Adrenal gland (tissue), 5 donors: ENCODE results near the gene SPNS3.

Experiments used
- CTCF ChIP-seq, 6 experiments: fragments of 450-650 bp in 4 of 6; fragments of 200-600 bp in 2 of 6; sonication (generic) in 1 of 6; IDR thresholded peaks; 1 replicate in 5 of 6; 2 replicates in 1 of 6; pipeline versions ENCODE4 v1.5.1 to v1.8.0; 2016 to 2021; ENCODE audit warnings: antibody characterized with exemption in 6 of 6, mild to moderate bottlenecking in 2 of 6, moderate library complexity in 1 of 6
- POLR2A ChIP-seq, 2 donors: fragments of 450-650 bp; IDR thresholded peaks; one replicate each; pipeline ENCODE4 v1.6.1; 2017; ENCODE audit warnings: antibody characterized with exemption in 2 of 2, mild to moderate bottlenecking in 2 of 2, moderate library complexity in 1 of 2
- donor health status: DM: no; HTN: no; CAD: no.

GRCh38 chr17:4460661-4461060, 26.9 kb downstream of the SPNS3 start:
- TF ChIP-seq POLR2A (IDR thresholded peaks at IDR 0.05) (no peak), CTCF (IDR thresholded peaks at IDR 0.05) (no peak)
